GM13977 (cell line): ENCODE data around the gene SMIM14.

Source experiments
- DNase-seq: peaks from one replicate; pipeline ENCODE4 v3.0.0; 2012; ENCODE audit warnings: low spot score
- CTCF ChIP-seq: IDR thresholded peaks from 2 replicates; pipeline ENCODE4 v1.5.1; 2012; ENCODE audit warnings: mild to moderate bottlenecking, control low read depth; ENCODE audit not compliant: insufficient read depth; ENCODE audit errors: extremely low read depth, missing control alignments
- in situ Hi-C: fragments of 300-500 bp; cut with MboI; formaldehyde crosslinking; loops from one replicate; pipeline ENCODE4 v1.12.0; 2022; ENCODE audit warnings: low sequenced_read_pairs, low pct_unique_long_range_greater_than_20kb, mixed read lengths, inconsistent platforms; ENCODE audit not compliant: unreplicated experiment

The SMIM14 gene

GRCh38 chr4:39571054-39571453 lies 67.6 kb downstream of the SMIM14 start:
- no peak for DNase-seq

GRCh38 chr4:39569209-39569608 lies 69.5 kb downstream of the SMIM14 start:
- no peak for TF ChIP-seq CTCF
- no peak for DNase-seq
- in situ Hi-C loops: no loop called here

More at GRCh38 chr4:39571054-39571453, 67.6 kb downstream of the SMIM14 start:
- no peak for TF ChIP-seq CTCF
- in situ Hi-C loops: no loop called here

GRCh38 chr4:39568805-39569204 lies 69.9 kb downstream of the SMIM14 start:
- TF ChIP-seq CTCF: no peak
- DNase-seq: peak; percentile 58
- in situ Hi-C loops: no loop called here

GRCh38 chr4:39565878-39566600 lies 72.6 kb downstream of the SMIM14 start:
- in situ Hi-C loops: no loop called here
- DNase-seq: no peak
- TF ChIP-seq CTCF: no peak

GRCh38 chr4:39563346-39563847 lies 75.3 kb downstream of the SMIM14 start:
- in situ Hi-C loops: no loop called here
- no peak for TF ChIP-seq CTCF
- no peak for DNase-seq

GRCh38 chr4:39562792-39563191 lies 75.9 kb downstream of the SMIM14 start:
- in situ Hi-C loops: no loop called here
- no peak for TF ChIP-seq CTCF
- no peak for DNase-seq
